Left forelimb (tissue), 1 donor: ENCODE data around the gene RFT1.

Source experiments
- DNase-seq: peaks from one replicate; pipeline ENCODE4 v3.0.0-alpha.2; 2018; ENCODE audit warnings: low spot score

RFT1 gene

GRCh38 chr3:53150247-53151085 is 20.2 kb upstream of the RFT1 start:
- no peak for DNase-seq

- DNase-seq, result no peak
Observed at GRCh38 chr3:53149699-53150098, 19.5 kb upstream of the RFT1 start.

DNA sequence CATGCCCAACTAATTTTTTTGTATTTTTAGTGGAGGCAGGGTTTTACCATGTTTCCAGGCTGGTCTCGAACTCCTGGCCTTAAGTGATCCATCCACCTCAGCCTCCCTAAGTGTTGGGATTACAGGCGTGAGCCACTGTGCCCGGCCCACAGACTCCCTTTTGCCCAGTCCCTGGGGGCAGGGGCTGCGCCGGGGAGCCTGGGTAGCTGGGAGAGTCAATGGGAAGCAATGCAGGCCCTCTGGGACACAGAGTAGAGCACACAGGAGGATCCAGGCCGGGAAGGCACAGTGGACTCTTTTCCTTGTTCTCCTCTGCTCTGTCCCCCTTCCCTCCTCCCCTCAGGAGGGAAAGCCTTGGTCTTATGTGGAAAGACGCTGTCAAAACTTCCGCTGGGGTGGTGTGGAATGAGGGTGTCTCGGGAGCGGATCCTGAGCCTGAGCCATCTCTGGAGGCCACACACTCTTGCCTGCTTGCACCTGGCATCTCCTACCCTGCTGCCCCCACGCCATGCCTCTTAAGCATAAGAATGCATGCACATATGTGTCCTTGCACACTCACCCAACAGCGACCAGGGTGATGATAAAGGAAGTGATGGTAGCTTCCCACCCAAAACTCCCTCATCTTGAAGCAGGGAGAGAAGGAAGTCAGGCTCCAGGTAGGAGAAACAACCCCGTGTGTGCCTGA is 18.9 kb upstream of the RFT1 start:
- DNase-seq, result no peak

DNA sequence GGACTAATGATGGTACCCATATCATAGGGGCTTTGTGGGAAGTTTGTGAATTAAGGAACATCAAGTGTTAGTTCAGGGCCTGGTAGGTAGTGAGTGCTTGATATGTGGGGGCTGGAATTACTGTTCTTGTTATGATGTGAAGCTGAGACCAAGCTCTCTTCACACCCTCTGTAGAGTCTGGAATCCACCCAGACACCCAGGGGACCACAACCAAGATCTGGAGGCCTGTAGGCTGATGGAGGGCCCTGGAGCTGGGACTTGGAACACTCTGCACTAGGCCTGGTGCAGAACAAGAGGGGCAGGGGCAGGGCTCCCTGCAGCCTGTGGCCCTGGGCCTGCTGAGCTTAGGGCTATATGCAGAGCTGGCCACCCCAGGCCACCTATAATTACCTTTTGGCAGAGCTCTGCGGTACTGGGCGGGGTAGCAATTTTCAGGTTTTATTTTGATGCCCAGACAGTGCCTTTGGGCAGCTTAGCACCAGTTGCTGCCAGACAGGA is 17.7 kb upstream of the RFT1 start:
- no peak for DNase-seq

- no peak for DNase-seq
Observed at GRCh38 chr3:53147151-53147902, 17.1 kb upstream of the RFT1 start.

DNA sequence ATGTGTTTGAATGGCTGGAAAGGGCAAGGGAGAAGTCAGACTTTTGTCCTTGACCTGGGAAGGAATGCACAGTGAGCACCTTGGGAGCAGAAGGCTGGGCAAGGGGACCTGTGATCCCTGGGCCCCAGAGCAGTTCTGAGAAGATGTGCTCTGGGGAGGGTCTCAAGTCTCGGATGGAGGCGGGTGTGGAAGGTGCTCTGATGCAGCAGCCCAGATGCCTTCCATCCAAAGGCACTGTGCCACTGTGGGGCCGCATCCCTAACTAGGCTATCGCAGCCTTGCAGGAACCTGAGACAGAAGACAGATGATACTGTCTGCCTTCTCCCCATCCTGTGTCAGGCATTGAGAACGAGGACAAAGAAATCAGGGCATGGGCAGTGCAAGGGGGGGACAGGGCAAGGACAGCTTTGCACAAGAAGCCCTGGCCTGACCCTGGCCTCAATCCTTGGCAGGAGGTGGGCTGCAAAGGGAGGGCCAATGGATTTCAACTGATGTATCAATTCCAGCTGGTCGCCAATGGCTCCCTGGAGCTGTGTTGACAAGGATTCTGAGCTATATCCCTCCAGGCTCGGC is 16.2 kb upstream of the RFT1 start:
- no peak for DNase-seq

DNA sequence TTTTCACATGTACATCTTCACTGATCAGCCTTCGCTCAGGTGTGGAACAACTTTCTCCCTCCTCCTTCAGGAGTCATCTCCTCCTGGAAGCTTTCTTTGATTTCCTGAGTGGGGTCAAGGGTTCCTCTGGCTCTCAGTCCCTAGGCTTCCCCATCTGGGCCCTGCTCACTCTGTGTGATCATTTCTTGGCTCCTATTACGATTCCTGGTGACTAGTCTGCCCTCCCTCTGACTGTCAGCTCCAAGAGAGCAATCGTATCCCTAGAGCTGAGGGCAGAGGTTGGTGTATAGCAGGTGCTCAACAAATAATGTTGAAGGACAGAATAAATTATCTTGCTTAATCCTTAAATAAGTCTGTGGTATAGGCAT is 15.5 kb upstream of the RFT1 start:
- DNase-seq, result no peak

- DNase-seq, result no peak
Observed at GRCh38 chr3:53144862-53145712, 14.9 kb upstream of the RFT1 start.

- DNase-seq, result no peak
Observed at GRCh38 chr3:53144446-53144845, 14.2 kb upstream of the RFT1 start.

GRCh38 chr3:53142986-53143385 is 12.8 kb upstream of the RFT1 start:
- no peak for DNase-seq

GRCh38 chr3:53140847-53141845 is 10.9 kb upstream of the RFT1 start:
- DNase-seq, result no peak

- no peak for DNase-seq
Observed at GRCh38 chr3:53139906-53140846, 9.9 kb upstream of the RFT1 start.

GRCh38 chr3:53137835-53138446 is 7.7 kb upstream of the RFT1 start:
- no peak for DNase-seq

DNA sequence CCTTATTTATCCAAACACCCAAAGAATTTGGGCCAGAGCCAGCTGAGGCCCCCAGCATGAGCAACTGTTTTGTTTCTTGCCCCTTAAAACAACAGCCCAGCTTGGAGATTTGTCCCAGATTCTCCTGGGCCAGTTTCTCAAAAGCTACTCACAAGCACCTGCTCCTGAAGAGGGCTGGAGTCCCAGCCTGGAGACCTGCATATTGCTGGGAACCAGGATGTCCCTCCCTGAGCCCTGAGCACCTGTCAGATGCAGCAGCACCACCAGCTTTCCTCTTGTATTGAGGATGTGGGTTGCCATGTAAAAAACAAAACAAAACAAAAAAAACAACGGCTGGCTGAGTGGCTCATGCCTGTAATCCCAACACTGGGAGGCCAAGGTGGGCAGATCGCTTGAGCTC is 7.0 kb upstream of the RFT1 start:
- DNase-seq, result no peak

DNA sequence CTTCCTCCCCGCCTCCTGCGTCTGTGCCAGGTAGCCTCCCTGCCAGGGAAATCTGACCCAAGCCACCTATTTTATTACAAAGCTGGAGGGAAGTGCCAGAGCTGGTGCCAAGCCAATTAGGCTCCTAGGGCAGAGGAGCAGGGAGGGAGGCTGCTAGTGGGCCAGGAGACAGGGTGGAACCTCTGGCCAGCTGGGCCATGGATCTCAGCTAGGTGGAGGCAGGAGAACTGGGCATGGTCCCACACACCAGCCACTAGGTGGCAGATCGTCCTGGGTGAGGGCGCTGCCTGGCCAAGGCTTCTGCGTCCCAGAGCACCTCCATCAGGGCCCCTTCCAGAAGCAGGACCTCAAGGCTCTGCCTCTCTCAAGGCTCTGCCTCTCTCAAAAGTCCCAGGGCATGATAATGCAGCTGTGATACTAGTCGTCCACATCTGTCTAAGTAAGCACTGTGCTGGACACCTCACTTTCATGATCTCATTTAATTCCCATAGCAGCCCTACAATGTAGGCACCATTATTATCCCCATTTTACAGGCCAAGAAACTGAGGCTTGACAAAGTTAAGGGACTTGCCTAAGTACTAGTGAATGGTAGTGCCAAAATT is 4.5 kb upstream of the RFT1 start:
- no peak for DNase-seq

DNA sequence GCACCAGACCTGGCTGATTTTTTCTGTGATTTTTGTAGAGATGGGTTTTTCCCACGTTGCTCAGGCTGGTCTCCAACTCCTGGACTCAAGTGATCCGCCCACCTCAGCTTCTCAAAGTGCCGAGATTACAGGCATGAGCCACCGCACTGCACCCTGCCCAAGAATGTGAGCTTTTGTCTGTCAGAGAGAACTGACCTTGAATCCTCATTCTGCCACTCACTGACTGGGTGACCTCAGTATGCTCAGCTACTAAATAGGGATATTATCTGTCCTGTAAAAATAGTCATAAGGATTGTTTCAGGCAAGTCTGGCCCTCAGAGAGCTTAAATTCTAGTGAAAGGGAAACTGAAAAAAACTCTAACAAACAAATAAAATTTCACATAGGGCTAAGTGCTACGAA is 2.1 kb upstream of the RFT1 start:
- no peak for DNase-seq

DNA sequence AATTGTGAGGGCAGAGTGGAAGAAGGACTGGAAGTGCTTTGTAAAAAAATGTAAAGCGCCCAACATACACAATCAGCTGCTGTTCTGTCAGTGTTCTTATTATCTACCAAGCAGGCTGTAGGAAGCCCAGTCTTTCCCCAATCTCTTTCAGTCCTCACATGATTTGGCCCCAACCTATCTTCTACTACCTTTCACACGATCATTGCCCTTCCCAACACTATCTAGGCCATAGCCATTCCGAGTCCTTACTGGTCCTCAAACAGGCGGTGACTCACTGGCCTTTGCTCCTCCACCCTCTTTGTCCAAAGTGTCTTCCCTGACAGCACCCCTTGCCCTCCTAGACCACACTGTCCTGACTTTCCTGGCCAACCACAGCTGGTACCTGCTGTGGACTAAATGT is 861 bp upstream of the RFT1 start:
- DNase-seq, result no peak

DNA sequence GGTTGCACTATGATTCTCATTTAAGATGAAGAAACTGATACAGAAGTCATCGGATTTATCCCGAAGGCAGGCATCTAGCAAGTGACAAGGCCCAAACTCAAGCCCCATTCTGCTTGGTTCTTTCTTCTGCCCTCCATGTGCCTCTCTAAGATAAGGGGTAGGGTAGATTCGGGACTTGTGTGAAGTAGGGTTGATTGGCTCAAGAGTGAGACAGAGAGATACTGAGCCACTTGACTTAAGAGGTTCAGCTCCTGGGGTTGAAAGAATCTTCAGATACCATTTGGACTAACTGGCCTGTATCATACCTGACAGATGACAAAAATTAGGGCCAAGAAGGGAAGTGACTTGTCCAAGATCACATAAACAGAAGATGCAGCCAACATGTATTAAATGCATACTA is 891 bp downstream of the RFT1 start:
- no peak for DNase-seq
